ENCODE results near the gene ASPDH.
A peak's percentile ranks its signal among the peaks of the same experiment; 100 is the strongest.

Gene ASPDH

DNA sequence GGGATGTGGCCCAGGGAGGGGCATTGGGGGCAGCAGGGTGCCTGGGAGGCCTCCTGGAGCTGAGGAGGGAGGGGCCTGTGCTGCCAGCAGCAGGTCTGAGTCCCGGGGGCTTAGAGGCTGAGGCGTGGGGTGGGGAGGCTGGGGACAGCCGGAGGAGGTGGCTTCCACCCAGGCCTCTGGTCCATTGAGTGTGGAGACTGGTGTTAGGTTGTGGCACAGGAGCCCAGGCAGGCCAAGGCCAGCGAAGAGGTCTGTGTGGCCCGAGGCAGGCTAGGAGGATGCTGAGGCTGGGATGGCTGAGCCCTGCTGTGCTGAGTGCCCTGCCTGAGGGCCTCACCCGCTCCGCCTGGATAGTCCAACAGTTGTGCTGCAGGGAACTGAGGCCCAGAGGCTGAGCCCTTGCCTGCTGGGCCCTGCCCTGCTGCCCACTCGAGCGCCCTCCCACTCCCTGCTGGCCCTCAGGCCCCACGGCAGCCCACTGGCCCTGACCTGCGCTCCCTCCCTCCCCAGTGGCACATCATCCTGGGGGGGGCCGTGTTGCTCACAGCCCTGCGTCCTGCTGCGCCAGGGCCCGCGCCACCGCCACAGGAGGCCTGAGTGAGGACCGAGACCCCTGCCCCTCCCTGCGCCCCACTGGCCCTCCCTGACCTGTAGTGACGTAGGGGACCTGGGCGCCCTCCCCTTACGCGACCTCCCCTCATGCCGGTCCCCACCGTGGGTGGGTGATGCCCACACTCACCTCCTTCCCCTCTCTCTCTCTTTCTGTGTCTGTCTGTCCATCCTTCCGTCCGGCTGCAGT lies 32.2 kb downstream of the ASPDH start:
- H3K9ac ChIP-seq (ENCODE audit: low read depth, low read length) = no peak overlapping the region
- no peak overlapping the region for H3K4me3 ChIP-seq (ENCODE audit: low read depth, low read length)
- no peak overlapping the region for H3K27ac ChIP-seq (ENCODE audit: low read depth, low read length)
- peaks cover 42% of the 10 kb centered on the region for H3K36me3 ChIP-seq (ENCODE audit: control insufficient read depth, insufficient read depth, low read length)
- H3K27me3 ChIP-seq (ENCODE audit: control insufficient read depth, insufficient read depth, low read length) = no peaks in the 10 kb centered on the region
- H3K9me3 ChIP-seq (ENCODE audit: control insufficient read depth, insufficient read depth, low read length) = peaks cover 17% of the 10 kb centered on the region
- no peaks in the 10 kb centered on the region for H3K4me1 ChIP-seq (ENCODE audit: control insufficient read depth, insufficient read depth, low read length)

- no peak overlapping the region for H3K4me3 ChIP-seq (ENCODE audit: low read depth, low read length)
- H3K9me3 ChIP-seq (ENCODE audit: control insufficient read depth, insufficient read depth, low read length) = peaks cover 6% of the 10 kb centered on the region; the same call in 1 of the 2 replicates
- peaks cover 42% of the 10 kb centered on the region for H3K36me3 ChIP-seq (ENCODE audit: control insufficient read depth, insufficient read depth, low read length)
- no peak overlapping the region for H3K9ac ChIP-seq (ENCODE audit: low read depth, low read length)
- no peaks in the 10 kb centered on the region for H3K27me3 ChIP-seq (ENCODE audit: control insufficient read depth, insufficient read depth, low read length)
- H3K4me1 ChIP-seq (ENCODE audit: control insufficient read depth, insufficient read depth, low read length) = no peaks in the 10 kb centered on the region
- H3K27ac ChIP-seq (ENCODE audit: low read depth, low read length) = no peak overlapping the region
Observed at GRCh38 chr19:50480281-50481111, 33.2 kb downstream of the ASPDH start.

- no peak overlapping the region for H3K9ac ChIP-seq (ENCODE audit: low read depth, low read length)
- no peaks in the 10 kb centered on the region for H3K27me3 ChIP-seq (ENCODE audit: control insufficient read depth, insufficient read depth, low read length)
- peaks cover 42% of the 10 kb centered on the region for H3K36me3 ChIP-seq (ENCODE audit: control insufficient read depth, insufficient read depth, low read length)
- no peak overlapping the region for H3K4me3 ChIP-seq (ENCODE audit: low read depth, low read length)
- no peaks in the 10 kb centered on the region for H3K4me1 ChIP-seq (ENCODE audit: control insufficient read depth, insufficient read depth, low read length)
- 0 out of 2 replicates have a peak, but pooled peaks cover 5% of the 10 kb centered on the region for H3K9me3 ChIP-seq (ENCODE audit: control insufficient read depth, insufficient read depth, low read length)
- H3K27ac ChIP-seq (ENCODE audit: low read depth, low read length) = no peak overlapping the region
Observed at GRCh38 chr19:50479761-50480251, 33.9 kb downstream of the ASPDH start.

DNA sequence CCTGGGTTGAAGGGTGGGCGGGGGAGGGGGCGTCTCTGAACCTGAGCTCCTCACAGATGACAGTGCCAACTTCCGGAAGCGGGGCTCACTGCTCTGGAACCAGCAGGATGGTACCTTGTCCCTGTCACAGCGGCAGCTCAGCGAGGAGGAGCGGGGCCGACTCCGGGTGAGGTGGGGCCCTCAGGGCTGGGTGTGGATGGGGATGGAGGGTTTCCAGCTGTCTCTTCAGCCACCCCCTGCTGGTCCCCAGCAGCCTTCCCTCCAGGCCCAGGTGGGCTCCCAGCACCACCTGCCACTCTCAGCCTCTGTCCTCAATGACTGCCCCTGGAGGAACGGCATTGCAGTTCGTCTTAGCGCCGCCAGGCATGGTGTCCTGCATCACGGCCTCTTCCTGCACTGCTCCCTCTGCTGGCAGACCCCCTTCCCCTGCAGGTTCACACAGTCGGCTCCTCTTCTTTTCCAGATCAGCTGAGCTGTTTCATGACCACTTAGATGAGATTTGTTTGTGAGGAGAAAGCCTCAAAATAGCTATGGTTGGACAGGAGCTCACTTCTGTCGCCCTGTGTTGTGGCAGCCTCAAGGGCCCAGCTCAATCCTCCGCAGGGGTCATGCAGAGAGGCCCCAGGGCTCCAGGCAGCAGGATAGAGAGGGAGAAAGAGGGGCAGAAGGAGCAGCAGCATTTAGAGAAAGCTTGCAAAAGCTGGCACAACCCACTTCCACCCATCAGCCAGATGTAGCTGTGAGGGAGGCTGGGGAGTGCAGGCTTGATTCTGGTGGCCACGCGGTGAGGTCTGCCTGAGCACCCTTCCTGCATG lies 34.6 kb downstream of the ASPDH start:
- H3K4me1 ChIP-seq (ENCODE audit: control insufficient read depth, insufficient read depth, low read length) = no peaks in the 10 kb centered on the region
- H3K27me3 ChIP-seq (ENCODE audit: control insufficient read depth, insufficient read depth, low read length) = no peaks in the 10 kb centered on the region
- H3K36me3 ChIP-seq (ENCODE audit: control insufficient read depth, insufficient read depth, low read length) = peaks cover 42% of the 10 kb centered on the region

GRCh38 chr19:50477751-50478515 lies 35.8 kb downstream of the ASPDH start:
- H3K36me3 ChIP-seq (ENCODE audit: control insufficient read depth, insufficient read depth, low read length) = peaks cover 37% of the 10 kb centered on the region
- peak overlapping the region; percentile 90; the same call in 1 of the 2 replicates for H3K4me3 ChIP-seq (ENCODE audit: low read depth, low read length)
- no peak overlapping the region for H3K27ac ChIP-seq (ENCODE audit: low read depth, low read length)

More for the DNA sequence above, 34.6 kb downstream of the ASPDH start:
- 0 out of 2 replicates have a peak, but pooled peaks cover 5% of the 10 kb centered on the region for H3K9me3 ChIP-seq (ENCODE audit: control insufficient read depth, insufficient read depth, low read length)
- H3K27ac ChIP-seq (ENCODE audit: low read depth, low read length) = no peak overlapping the region
- no peak overlapping the region for H3K4me3 ChIP-seq (ENCODE audit: low read depth, low read length)
- H3K9ac ChIP-seq (ENCODE audit: low read depth, low read length) = no peak overlapping the region

DNA sequence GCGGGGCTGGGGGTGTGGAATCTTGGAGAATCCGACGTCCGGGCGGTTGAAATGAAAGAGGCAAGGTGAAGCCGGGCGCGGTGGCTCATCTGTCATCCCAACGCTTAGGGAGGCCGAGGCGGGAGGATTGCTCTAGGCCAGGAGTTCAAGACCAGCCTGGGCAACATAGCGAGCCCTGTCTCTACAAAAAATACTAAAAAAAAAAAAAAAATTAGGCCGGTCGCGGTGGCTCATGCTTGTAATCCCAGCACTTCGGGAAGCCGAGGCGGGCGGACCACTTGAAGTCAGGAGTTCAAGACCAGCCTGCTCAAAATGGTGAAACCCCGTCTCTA lies 36.8 kb downstream of the ASPDH start:
- peaks cover 35% of the 10 kb centered on the region for H3K36me3 ChIP-seq (ENCODE audit: control insufficient read depth, insufficient read depth, low read length)
- H3K4me3 ChIP-seq (ENCODE audit: low read depth, low read length) = peak overlapping the region; percentile 90
- no peaks in the 10 kb centered on the region for H3K4me1 ChIP-seq (ENCODE audit: control insufficient read depth, insufficient read depth, low read length)
- H3K9ac ChIP-seq (ENCODE audit: low read depth, low read length) = no peak overlapping the region
- H3K9me3 ChIP-seq (ENCODE audit: control insufficient read depth, insufficient read depth, low read length) = 0 out of 2 replicates have a peak, but pooled peaks cover 5% of the 10 kb centered on the region
- peak overlapping the region; percentile 96 for H3K27ac ChIP-seq (ENCODE audit: low read depth, low read length)
- H3K27me3 ChIP-seq (ENCODE audit: control insufficient read depth, insufficient read depth, low read length) = no peaks in the 10 kb centered on the region

More at GRCh38 chr19:50477751-50478515, 35.8 kb downstream of the ASPDH start:
- Histone ChIP-seq H3K4me1 (ENCODE audit: control insufficient read depth, insufficient read depth, low read length) (no peaks in the 10 kb centered on the region), H3K9ac (ENCODE audit: low read depth, low read length) (no peak overlapping the region), H3K9me3 (ENCODE audit: control insufficient read depth, insufficient read depth, low read length) (0 out of 2 replicates have a peak, but pooled peaks cover 5% of the 10 kb centered on the region), H3K27me3 (ENCODE audit: control insufficient read depth, insufficient read depth, low read length) (no peaks in the 10 kb centered on the region)

GRCh38 chr19:50476224-50476906 lies 37.3 kb downstream of the ASPDH start, which contains the start of the genes EMC10 and GARIN5A:
TSS of gene EMC10 (plus strand) at chr19:50476507. CDS start at chr19:50476545, 38 bp downstream.
TSS of gene GARIN5A (minus strand) at chr19:50476848. CDS start at chr19:50476388, 460 bp downstream.
- no peaks in the 10 kb centered on the region for H3K4me1 ChIP-seq (ENCODE audit: control insufficient read depth, insufficient read depth, low read length)
- H3K9me3 ChIP-seq (ENCODE audit: control insufficient read depth, insufficient read depth, low read length) = 0 out of 2 replicates have a peak, but pooled peaks cover 5% of the 10 kb centered on the region
- no peaks in the 10 kb centered on the region for H3K27me3 ChIP-seq (ENCODE audit: control insufficient read depth, insufficient read depth, low read length)
- H3K27ac ChIP-seq (ENCODE audit: low read depth, low read length) = peak within 1 kb of the TSS; percentile 96
- peaks cover 30% of the 10 kb centered on the region for H3K36me3 ChIP-seq (ENCODE audit: control insufficient read depth, insufficient read depth, low read length)
- H3K4me3 ChIP-seq (ENCODE audit: low read depth, low read length) = peak within 1 kb of the TSS; percentile 90
- H3K9ac ChIP-seq (ENCODE audit: low read depth, low read length) = peak within 1 kb of the TSS; percentile 88

GRCh38 chr19:50475736-50476223 lies 37.9 kb downstream of the ASPDH start:
- H3K27me3 ChIP-seq (ENCODE audit: control insufficient read depth, insufficient read depth, low read length) = no peaks in the 10 kb centered on the region
- H3K9me3 ChIP-seq (ENCODE audit: control insufficient read depth, insufficient read depth, low read length) = 0 out of 2 replicates have a peak, but pooled peaks cover 5% of the 10 kb centered on the region
- no peaks in the 10 kb centered on the region for H3K4me1 ChIP-seq (ENCODE audit: control insufficient read depth, insufficient read depth, low read length)
- no peak overlapping the region for H3K9ac ChIP-seq (ENCODE audit: low read depth, low read length)
- peaks cover 25% of the 10 kb centered on the region for H3K36me3 ChIP-seq (ENCODE audit: control insufficient read depth, insufficient read depth, low read length)
- no peak overlapping the region for H3K27ac ChIP-seq (ENCODE audit: low read depth, low read length)
- H3K4me3 ChIP-seq (ENCODE audit: low read depth, low read length) = peak overlapping the region; percentile 90; the same call in 1 of the 2 replicates

DNA sequence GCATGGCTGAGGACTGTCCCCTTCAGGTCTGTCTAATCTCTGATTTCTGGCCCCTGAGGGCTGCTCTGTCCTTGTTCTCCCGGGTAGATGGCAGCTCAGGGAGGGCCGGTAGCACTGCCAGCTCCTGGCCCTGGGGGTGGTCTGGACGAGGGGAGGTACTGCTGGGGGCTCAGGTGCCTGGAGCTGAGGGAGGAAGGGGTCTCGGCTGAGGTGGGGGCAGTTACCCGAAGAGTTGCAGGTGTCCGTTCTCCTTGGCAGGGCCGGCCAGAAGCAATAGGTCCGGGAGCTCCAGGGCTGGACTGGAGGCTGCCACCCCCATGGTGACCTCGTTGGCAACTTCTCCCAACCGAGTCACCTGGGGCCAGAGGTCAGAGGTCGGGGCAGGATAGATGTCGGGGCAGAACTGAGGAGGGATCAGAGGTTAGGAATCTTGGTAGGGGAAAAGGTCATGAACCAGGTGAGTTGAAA lies 38.6 kb downstream of the ASPDH start:
- H3K4me3 ChIP-seq (ENCODE audit: low read depth, low read length) = no peak overlapping the region
- H3K4me1 ChIP-seq (ENCODE audit: control insufficient read depth, insufficient read depth, low read length) = no peaks in the 10 kb centered on the region
- 0 out of 2 replicates have a peak, but pooled peaks cover 5% of the 10 kb centered on the region for H3K9me3 ChIP-seq (ENCODE audit: control insufficient read depth, insufficient read depth, low read length)
- H3K27me3 ChIP-seq (ENCODE audit: control insufficient read depth, insufficient read depth, low read length) = no peaks in the 10 kb centered on the region
- H3K9ac ChIP-seq (ENCODE audit: low read depth, low read length) = no peak overlapping the region
- peaks cover 19% of the 10 kb centered on the region for H3K36me3 ChIP-seq (ENCODE audit: control insufficient read depth, insufficient read depth, low read length)
- no peak overlapping the region for H3K27ac ChIP-seq (ENCODE audit: low read depth, low read length)

All from HUES48 (cell line).